Measurements from ENCODE around the gene TYRP1. TPM values are rescaled to one million over a fixed set of nuclear protein-coding genes. Genes with fewer than 3 reads are reported as not detected.

Gene TYRP1
- total RNA-seq, 6 experiments from 2014 or later, result not detected

GRCh38 chr9:12720551-12720950 lies 27.4 kb downstream of the TYRP1 start:
- no peaks in the 10 kb centered on the region for H3K36me3 ChIP-seq
- ATAC-seq (no peak), DNase-seq (no peak)
- intact Hi-C loops (cut with DNase I), result no loop called here
- TF ChIP-seq CTCF (IDR thresholded peaks at IDR 0.05) (no peak), POLR2A (IDR thresholded peaks at IDR 0.05) (no peak)
- 18% methylated on average over 3 of the region's 3 CpGs for WGBS (ENCODE audit: insufficient coverage, low coverage, low lambda C conversion rate, missing lambda C conversion rate)
- H3K27ac ChIP-seq, result no peak overlapping the region
- H3K4me3 ChIP-seq, result no peak overlapping the region
- no peaks in the 10 kb centered on the region for H3K27me3 ChIP-seq
- no peaks in the 10 kb centered on the region for H3K9me3 ChIP-seq
- H3K4me1 ChIP-seq, result no peaks in the 10 kb centered on the region

GRCh38 chr9:12722131-12722530 lies 28.9 kb downstream of the TYRP1 start:
- H3K4me3 ChIP-seq, result no peak overlapping the region
- no peaks in the 10 kb centered on the region for H3K36me3 ChIP-seq
- no peak overlapping the region for H3K27ac ChIP-seq
- TF ChIP-seq POLR2A (IDR thresholded peaks at IDR 0.05) (no peak), CTCF (IDR thresholded peaks at IDR 0.05) (no peak)
- DNase-seq (no peak), ATAC-seq (no peak)
- H3K4me1 ChIP-seq, result no peaks in the 10 kb centered on the region
- intact Hi-C loops (cut with DNase I), result no loop called here
- WGBS (ENCODE audit: insufficient coverage, low coverage, low lambda C conversion rate, missing lambda C conversion rate), result 81% methylated on average over 2 of the region's 2 CpGs
- no peaks in the 10 kb centered on the region for H3K9me3 ChIP-seq
- no peaks in the 10 kb centered on the region for H3K27me3 ChIP-seq

DNA sequence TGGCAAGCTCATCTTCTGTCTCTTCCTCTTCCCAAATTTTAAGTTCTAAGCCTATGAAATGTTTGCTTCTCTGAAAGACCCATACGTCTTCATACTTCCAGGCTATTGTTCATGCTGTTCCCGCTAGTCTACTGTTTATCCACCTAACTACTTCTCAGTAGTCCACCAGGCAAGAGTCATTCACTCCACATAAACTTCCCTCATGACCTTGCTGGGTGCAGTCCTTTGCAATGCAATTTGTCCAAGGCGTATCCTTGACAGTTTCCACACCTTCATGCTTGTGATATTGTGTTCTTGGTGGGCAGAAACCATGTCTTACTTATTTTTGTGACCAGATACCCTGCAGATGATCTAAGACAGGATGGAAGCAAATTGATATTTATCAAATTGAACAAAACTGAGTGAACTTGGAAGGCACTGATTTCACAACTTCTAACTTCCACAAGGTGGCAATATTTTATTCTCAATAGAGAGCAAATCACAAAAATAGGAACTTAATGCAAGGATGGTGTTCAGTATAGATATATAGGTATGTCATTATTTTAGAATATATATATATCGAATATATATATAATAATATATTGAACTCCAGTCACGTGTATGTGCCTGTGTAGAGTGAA lies 30.3 kb downstream of the TYRP1 start:
- H3K4me3 ChIP-seq, result no peak overlapping the region
- no peaks in the 10 kb centered on the region for H3K9me3 ChIP-seq
- H3K4me1 ChIP-seq, result no peaks in the 10 kb centered on the region
- TF ChIP-seq CTCF (IDR thresholded peaks at IDR 0.05) (peak; percentile 43 to 60 (median 52)), POLR2A (IDR thresholded peaks at IDR 0.05) (no peak)
- H3K36me3 ChIP-seq, result no peaks in the 10 kb centered on the region
- no peaks in the 10 kb centered on the region for H3K27me3 ChIP-seq
- DNase-seq (no peak), ATAC-seq (peak; percentile 34 to 65 (median 50))
- 26% methylated on average over 5 of the region's 5 CpGs for WGBS (ENCODE audit: insufficient coverage, low coverage, low lambda C conversion rate, missing lambda C conversion rate)
- intact Hi-C loops (cut with DNase I), result no loop called here
- no peak overlapping the region for H3K27ac ChIP-seq

DNA sequence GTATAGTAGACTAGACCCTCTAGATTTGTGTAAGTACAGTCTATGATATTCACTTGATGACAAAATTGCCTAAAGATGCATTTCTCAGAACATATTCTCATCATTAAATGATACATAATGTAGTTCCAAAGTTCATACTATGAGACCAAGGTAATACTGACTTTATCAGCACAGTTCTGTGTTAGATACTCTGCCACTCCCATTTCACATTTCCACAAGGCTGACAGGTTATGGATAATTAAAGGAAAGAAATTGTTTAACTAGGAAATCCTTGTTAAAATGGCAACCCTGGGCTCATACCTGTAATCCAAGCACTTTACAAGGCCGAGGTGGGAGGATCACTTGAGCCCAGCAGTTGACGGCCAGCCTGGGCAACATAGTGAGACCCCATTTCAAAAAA lies 33.6 kb downstream of the TYRP1 start:
- ATAC-seq (no peak), DNase-seq (no peak)
- 43% methylated on average over 1 of the region's 2 CpGs for WGBS (ENCODE audit: insufficient coverage, low coverage, low lambda C conversion rate, missing lambda C conversion rate)
- Histone ChIP-seq H3K36me3 (no peaks in the 10 kb centered on the region), H3K27me3 (no peaks in the 10 kb centered on the region), H3K4me1 (no peaks in the 10 kb centered on the region), H3K4me3 (no peak overlapping the region), H3K9me3 (no peaks in the 10 kb centered on the region), H3K27ac (no peak overlapping the region)
- TF ChIP-seq CTCF (IDR thresholded peaks at IDR 0.05), result no peak
- no peak for TF ChIP-seq POLR2A (IDR thresholded peaks at IDR 0.05)
- intact Hi-C loops (cut with DNase I), result no loop called here

GRCh38 chr9:12730198-12730597 lies 37.0 kb downstream of the TYRP1 start:
- DNase-seq (no peak), ATAC-seq (no peak)
- Histone ChIP-seq H3K9me3 (no peaks in the 10 kb centered on the region), H3K4me1 (no peaks in the 10 kb centered on the region), H3K36me3 (no peaks in the 10 kb centered on the region), H3K4me3 (no peak overlapping the region), H3K27ac (no peak overlapping the region), H3K27me3 (no peaks in the 10 kb centered on the region)
- TF ChIP-seq CTCF (IDR thresholded peaks at IDR 0.05), result no peak
- no peak for TF ChIP-seq POLR2A (IDR thresholded peaks at IDR 0.05)
- 63% methylated on average over 1 of the region's 1 CpG for WGBS (ENCODE audit: insufficient coverage, low coverage, low lambda C conversion rate, missing lambda C conversion rate)
- intact Hi-C loops (cut with DNase I), result no loop called here
